C4-2B (cell line): ENCODE data around the gene SDCBP2.

Experiments
- H3K27ac ChIP-seq: fragments of 450-650 bp; 2 replicates; pipeline ENCODE4 v1.5.1; 2017
- CTCF ChIP-seq: fragments of 450-650 bp; conservative IDR thresholded peaks from 2 replicates; pipeline ENCODE4 v1.5.1; 2017; ENCODE audit warnings: mild to moderate bottlenecking
- ZFX ChIP-seq: fragments of 450-650 bp; IDR thresholded peaks from 2 replicates; pipeline ENCODE4 v1.6.1; 2017

SDCBP2 gene

DNA sequence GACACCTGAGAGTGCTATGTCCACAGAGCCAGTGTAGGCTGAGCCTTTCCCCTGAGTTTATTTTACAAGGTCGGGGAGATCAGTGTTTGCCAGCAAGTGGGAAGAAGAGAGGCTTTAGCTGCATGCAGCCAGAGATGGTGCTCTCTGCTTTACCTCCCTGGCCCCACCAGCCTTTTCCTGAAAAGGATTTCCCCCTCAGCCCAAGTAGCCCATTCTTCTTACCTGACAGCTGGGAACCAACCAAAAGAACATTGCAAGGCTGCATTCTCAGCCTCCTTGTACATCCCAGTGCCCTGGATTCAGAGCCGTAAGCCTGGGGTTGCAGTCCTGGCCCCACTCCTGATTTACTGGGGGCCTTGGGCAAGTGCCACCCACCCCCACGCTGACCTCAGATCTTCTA, 46.0 kb downstream of the SDCBP2 start:
- TF ChIP-seq ZFX = no peak
- no peak for TF ChIP-seq CTCF
- 0 out of 2 replicates have a peak overlapping the region, but pooled peaks have one; percentile 19 for H3K27ac ChIP-seq

GRCh38 chr20:1281279-1282057, 47.5 kb downstream of the SDCBP2 start:
- H3K27ac ChIP-seq = peak overlapping the region; percentile 51
- TF ChIP-seq ZFX (no peak), CTCF (no peak)

GRCh38 chr20:1280195-1281102, 48.5 kb downstream of the SDCBP2 start:
- no peak for TF ChIP-seq ZFX
- no peak for TF ChIP-seq CTCF
- peak overlapping the region; percentile 51 for H3K27ac ChIP-seq

- H3K27ac ChIP-seq = no peak overlapping the region
- TF ChIP-seq CTCF (no peak), ZFX (no peak)
These were observed 49.9 kb downstream of the SDCBP2 start for GRCh38 chr20:1278993-1279392.

DNA sequence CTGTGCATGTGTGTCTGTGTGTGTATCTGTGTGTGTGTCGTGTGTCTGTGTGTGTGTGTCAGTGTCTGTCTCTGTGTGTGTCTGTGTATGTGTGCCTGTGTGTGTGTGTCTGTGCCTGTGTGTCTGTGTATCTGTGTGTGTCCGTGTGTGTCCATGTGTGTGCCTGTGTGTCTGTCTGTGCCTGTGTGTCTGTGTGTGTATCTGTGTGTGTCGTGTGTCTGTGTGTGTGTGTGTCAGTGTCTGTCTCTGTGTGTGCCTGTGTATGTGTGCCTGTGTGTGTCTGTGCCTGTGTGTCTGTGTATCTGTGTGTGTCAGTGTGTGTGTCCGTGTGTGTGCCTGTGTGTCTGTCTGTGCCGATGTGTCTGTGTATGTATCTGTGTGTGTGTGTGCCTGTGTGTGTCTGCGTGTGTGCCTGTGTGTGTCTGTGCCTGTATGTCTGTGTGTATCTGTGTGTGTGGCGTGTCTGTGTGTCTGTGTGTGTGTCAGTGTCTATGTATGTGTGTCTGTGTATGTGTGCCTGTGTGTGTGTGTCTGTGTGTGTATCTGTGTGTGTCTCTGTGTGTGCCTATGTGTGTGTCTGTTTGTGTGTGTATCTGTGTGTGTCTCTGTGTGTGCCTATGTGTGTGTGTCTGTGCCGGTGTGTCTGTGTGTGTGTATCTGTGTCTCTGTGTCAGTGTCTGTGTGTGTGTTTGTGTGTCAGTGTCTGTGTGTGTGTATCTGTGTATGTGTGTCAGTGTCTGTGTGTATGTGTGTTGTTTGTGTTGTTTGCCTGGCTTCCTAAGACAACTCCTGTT, 51.2 kb downstream of the SDCBP2 start:
- no peak overlapping the region for H3K27ac ChIP-seq
- no peak for TF ChIP-seq ZFX

DNA sequence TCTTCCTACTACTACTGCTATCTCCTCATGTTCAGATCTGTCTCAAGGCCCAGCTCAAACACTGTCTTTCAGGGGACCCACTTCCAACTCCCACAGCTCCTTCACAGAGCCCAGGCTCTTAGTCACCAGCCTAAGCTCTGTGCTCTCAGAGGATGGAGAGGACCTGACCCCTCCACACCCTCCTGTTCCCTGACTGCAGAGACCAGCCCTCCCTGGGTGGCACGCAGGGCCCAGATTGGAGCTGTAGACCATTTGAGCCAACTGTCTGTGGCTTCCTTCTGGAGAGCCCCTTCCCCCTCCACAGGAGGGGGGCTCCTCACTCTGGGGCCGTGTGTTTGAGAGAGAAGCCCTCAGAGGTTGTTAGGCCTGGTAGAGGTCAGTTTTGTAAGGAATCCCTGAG, 53.0 kb downstream of the SDCBP2 start:
- no peak overlapping the region for H3K27ac ChIP-seq
- TF ChIP-seq ZFX = no peak
- no peak for TF ChIP-seq CTCF

DNA sequence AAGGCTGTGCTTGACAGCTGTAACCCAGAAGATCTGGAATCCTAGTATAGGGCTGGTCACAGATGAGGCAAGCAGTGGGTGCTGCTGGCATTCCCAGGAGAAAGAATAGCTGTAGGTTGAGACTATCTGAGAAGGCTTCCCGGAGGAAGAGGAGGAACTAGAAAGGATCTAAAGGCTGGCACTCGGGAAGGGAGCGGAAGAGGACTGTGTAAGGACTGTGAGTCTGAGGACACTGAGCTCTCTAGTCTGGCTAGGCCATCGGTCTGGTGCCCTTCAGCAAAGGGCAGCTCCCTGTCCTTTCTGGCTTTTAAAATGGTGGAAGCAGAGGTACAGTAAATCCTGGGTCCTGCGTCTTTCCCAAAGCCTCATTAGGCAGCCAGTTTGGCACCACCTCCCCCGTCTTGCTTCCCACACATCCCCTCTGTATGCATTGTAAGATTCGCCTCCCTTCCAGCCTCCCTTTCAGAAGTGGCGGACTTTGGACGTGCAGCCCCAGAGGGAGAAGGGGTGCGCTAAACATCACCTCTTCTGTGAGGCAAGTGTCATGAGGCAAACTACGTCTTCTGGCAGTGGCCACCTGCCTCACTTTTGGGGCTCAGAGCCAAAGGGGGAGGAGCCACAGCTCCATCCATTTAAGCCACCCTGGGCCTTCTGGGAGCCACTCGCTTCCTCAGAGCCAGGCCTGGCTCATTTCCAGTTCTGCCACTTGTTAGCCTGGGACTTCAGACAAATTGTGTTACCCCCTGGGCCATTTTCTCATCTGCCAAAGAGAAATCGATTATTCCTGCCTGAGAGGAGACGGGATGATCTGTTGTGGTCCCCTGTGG, 54.2 kb downstream of the SDCBP2 start:
- no peak for TF ChIP-seq ZFX
- no peak for TF ChIP-seq CTCF
- H3K27ac ChIP-seq = no peak overlapping the region
